Gastrocnemius medialis (tissue), 4 donors: ENCODE data around the gene PDE7B. TPM values are rescaled to one million over a fixed set of nuclear protein-coding genes. Genes with fewer than 3 reads are reported as not detected.

Source experiments
- ATAC-seq, 2 donors: fragments of 150-250 bp; one replicate each; pipeline ENCODE4 v1.9.1; 2016
- DNase-seq, 2 donors: peaks; one replicate each; pipeline ENCODE4 v3.0.0-alpha.2; 2019
- H3K27ac ChIP-seq, 4 donors: fragments of 200-600 bp; sonication (generic); 1 replicate in 1 of 4; 2 replicates in 3 of 4; pipeline ENCODE4 v1.5.1; 2016 to 2018; ENCODE audit warnings: mild to moderate bottlenecking in 2 of 4, moderate library complexity in 1 of 4
- H3K27me3 ChIP-seq, 3 donors: fragments of 200-600 bp; sonication (generic) in 2 of 3; 1 replicate in 1 of 3; 2 replicates in 2 of 3; pipeline versions ENCODE4 v1.5.1 to v1.6.0; 2016 to 2019; ENCODE audit warnings: mild to moderate bottlenecking in 1 of 3, moderate library complexity in 1 of 3
- H3K36me3 ChIP-seq, 2 donors: fragments of 200-600 bp; sonication (generic) in 1 of 2; one replicate each; pipeline ENCODE4 v1.5.1; 2017 to 2018
- H3K4me1 ChIP-seq, 2 donors: fragments of 200-600 bp; sonication (generic) in 1 of 2; one replicate each; pipeline ENCODE4 v1.5.1; 2016 to 2017; ENCODE audit warnings: mild to moderate bottlenecking in 2 of 2
- H3K4me3 ChIP-seq, 4 donors: fragments of 200-600 bp; sonication (generic) in 3 of 4; 1 replicate in 1 of 4; 2 replicates in 3 of 4; pipeline ENCODE4 v1.5.1; 2016 to 2019; ENCODE audit warnings: mild to moderate bottlenecking in 2 of 4
- H3K9me3 ChIP-seq, 3 donors: fragments of 200-600 bp; sonication (generic) in 2 of 3; 1 replicate in 1 of 3; 2 replicates in 2 of 3; pipeline ENCODE4 v1.5.1; 2016 to 2019
- CTCF ChIP-seq, 5 experiments: fragments of 450-650 bp in 3 of 5; fragments of 200-600 bp in 2 of 5; sonication (generic) in 2 of 5; IDR thresholded peaks in 4 of 5; conservative IDR thresholded peaks in 1 of 5; 1 replicate in 4 of 5; 2 replicates in 1 of 5; pipeline ENCODE4 v1.5.1; 2016 to 2019; ENCODE audit warnings: antibody characterized with exemption in 5 of 5, mild to moderate bottlenecking in 3 of 5, moderate library complexity in 3 of 5
- POLR2A ChIP-seq, 2 donors: fragments of 450-650 bp; IDR thresholded peaks; one replicate each; pipeline ENCODE4 v1.6.1; 2017; ENCODE audit warnings: antibody characterized with exemption in 2 of 2, mild to moderate bottlenecking in 2 of 2, moderate library complexity in 2 of 2
- in situ Hi-C, 4 donors: fragments of 200-750 bp; cut with MboI; loops; one replicate each; pipeline versions ENCODE4 v1.15.0 to v1.8.0; 2017; ENCODE audit warnings: low sequenced_read_pairs in 4 of 4
- intact Hi-C: fragments of 100-400 bp; cut with DNase I; formaldehyde crosslinking; loops from one replicate; pipeline ENCODE4 v1.15.1; 2023; ENCODE audit warnings: low total_unique reads
- total RNA-seq, 4 donors: library from RNA; depleted of rRNA; stranded (reverse); fragments of >200 nt; gene quantifications; one replicate each; pipeline versions ENCODE4 v1.1.0 to v1.2.3, GENCODE V29; 2016

PDE7B gene
- total RNA-seq, 4 donors from 2014 or later, result 2.2 to 3.6 (median 2.7) TPM

GRCh38 chr6:136148523-136148922, 297.0 kb downstream of the PDE7B start:
- Histone ChIP-seq H3K9me3 (no peaks in the 10 kb centered on the region), H3K27me3 (no peaks in the 10 kb centered on the region), H3K4me3 (no peak overlapping the region), H3K4me1 (peaks cover 2 to 5% of the 10 kb centered on the region in 2 donors), H3K27ac (peak overlapping the region in 1 of 4 donors; percentile 14), H3K36me3 (peaks cover 0 to 4% of the 10 kb centered on the region in 2 donors)
- DNase-seq (no peak), ATAC-seq (no peak)
- TF ChIP-seq POLR2A (IDR thresholded peaks at IDR 0.05) (no peak), CTCF (IDR thresholded peaks at IDR 0.05 in 4 of 5, conservative IDR thresholded peaks at IDR 0.05 in 1 of 5) (no peak)
- in situ Hi-C loops (no loop called here), intact Hi-C loops (no loop called here)

DNA sequence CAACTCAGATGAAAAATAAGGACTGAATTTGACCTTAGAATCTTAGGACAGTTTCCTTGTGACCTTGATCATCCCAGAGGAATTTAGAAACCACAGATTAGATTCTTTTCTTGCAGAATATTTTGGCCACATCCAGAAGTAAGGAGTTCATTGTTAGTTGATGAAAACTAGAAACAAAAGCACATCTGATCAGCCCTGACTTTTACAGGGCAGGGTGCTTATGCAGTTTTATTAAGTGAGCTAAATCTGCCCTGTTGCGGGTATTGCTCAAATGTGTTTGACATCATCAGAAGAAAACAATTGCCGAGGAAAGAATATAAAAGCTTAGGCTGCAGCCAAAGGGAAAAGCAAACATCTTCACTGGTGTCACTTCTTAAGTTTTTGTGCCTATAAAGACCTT, 297.8 kb downstream of the PDE7B start:
- H3K4me1 ChIP-seq, result peaks cover 7 to 9% of the 10 kb centered on the region in 2 donors
- peak in 1 of 2 donors; percentile 60 for ATAC-seq
- peaks cover 0 to 4% of the 10 kb centered on the region in 2 donors for H3K36me3 ChIP-seq
- H3K27ac ChIP-seq, result peak overlapping the region in 1 of 4 donors; percentile 7
- DNase-seq, result no peak
- H3K27me3 ChIP-seq, result no peaks in the 10 kb centered on the region
- in situ Hi-C loops, result no loop called here
- intact Hi-C loops, result no loop called here
- H3K4me3 ChIP-seq, result no peak overlapping the region
- H3K9me3 ChIP-seq, result no peaks in the 10 kb centered on the region
- TF ChIP-seq POLR2A (IDR thresholded peaks at IDR 0.05) (no peak), CTCF (IDR thresholded peaks at IDR 0.05 in 4 of 5, conservative IDR thresholded peaks at IDR 0.05 in 1 of 5) (no peak)

GRCh38 chr6:136150961-136151360, 299.5 kb downstream of the PDE7B start:
- Histone ChIP-seq H3K27me3 (no peaks in the 10 kb centered on the region), H3K36me3 (peaks cover 0 to 10% of the 10 kb centered on the region in 2 donors), H3K9me3 (no peaks in the 10 kb centered on the region), H3K27ac (no peak overlapping the region), H3K4me3 (no peak overlapping the region), H3K4me1 (peaks cover 7 to 9% of the 10 kb centered on the region in 2 donors)
- ATAC-seq, result no peak
- in situ Hi-C loops (no loop called here), intact Hi-C loops (no loop called here)
- no peak for DNase-seq
- TF ChIP-seq CTCF (IDR thresholded peaks at IDR 0.05 in 4 of 5, conservative IDR thresholded peaks at IDR 0.05 in 1 of 5) (no peak), POLR2A (IDR thresholded peaks at IDR 0.05) (no peak)

DNA sequence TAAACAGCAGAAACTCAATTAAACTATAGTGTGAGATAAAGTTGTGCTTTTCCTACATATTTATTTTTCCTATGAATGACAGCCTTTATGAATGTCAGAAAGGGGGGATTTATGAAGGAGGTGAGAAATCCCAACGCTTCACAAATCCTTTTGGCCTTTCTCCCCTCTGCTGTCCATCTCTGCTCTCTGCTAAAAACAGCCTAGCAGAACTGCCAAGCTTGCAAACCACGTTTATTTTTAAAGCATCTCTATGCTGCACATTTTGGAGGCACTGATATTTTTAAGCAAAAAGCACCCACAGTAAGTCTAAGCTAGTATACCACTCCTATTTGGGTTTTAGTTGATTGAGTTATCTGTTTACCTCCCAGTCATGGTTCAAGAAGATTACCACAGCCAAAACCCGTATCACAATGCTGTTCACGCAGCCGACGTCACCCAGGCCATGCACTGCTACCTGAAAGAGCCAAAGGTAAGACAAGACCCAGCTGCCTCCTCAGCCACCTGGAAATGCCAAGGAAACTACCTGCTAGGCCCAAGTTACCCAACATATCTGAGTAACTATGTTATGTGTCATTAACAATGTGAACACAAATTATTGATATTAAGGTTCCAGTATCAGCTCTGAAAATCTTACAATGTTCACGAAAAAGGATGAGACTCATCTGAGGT, 302.3 kb downstream of the PDE7B start:
- no peak for ATAC-seq
- H3K4me3 ChIP-seq, result no peak overlapping the region
- H3K27ac ChIP-seq, result no peak overlapping the region
- no peaks in the 10 kb centered on the region for H3K27me3 ChIP-seq
- intact Hi-C loops (no loop called here), in situ Hi-C loops (no loop called here)
- DNase-seq, result no peak
- TF ChIP-seq CTCF (IDR thresholded peaks at IDR 0.05 in 4 of 5, conservative IDR thresholded peaks at IDR 0.05 in 1 of 5) (no peak), POLR2A (IDR thresholded peaks at IDR 0.05) (no peak)
- peaks cover 9 to 13% of the 10 kb centered on the region in 2 donors for H3K4me1 ChIP-seq
- no peaks in the 10 kb centered on the region for H3K9me3 ChIP-seq
- H3K36me3 ChIP-seq, result peaks cover 0 to 10% of the 10 kb centered on the region in 2 donors
